PC-3 (cell line): ENCODE data around the gene G6PD. TPM values are rescaled to one million over a fixed set of nuclear protein-coding genes. Genes with fewer than 3 reads are reported as not detected.

Experiments
- ATAC-seq: fragments of 200-7000 bp; cut with Tn5 transposase; 2 replicates; pipeline ENCODE4 v1.9.1; 2020; ENCODE audit warnings: mild to moderate bottlenecking, moderate library complexity
- BruUV-seq: library from RNA; stranded (reverse); fragments of 400-500 nt; replicated peaks from 2 replicates; lab custom pipeline; 2021; lab: Mats Ljungman, UMichigan
- CTCF ChIA-PET: fragments of 300-600 bp; sonication (Branson Sonifier 250); formaldehyde crosslinking; loops from one replicate; lab custom pipeline; 2022; ENCODE audit warnings: antibody characterized with exemption; lab: Charles Lee
- POLR2A ChIA-PET: fragments of 300-600 bp; sonication (Branson Sonifier 250); formaldehyde crosslinking; loops from one replicate; lab custom pipeline; 2022; ENCODE audit warnings: antibody characterized with exemption; ENCODE audit not compliant: unreplicated experiment; lab: Charles Lee
- DNase-seq: peaks from one replicate; pipeline ENCODE4 v3.0.0-alpha.2; 2015
- H2AFZ ChIP-seq: fragments of 300-600 bp; sonication (generic); 2 replicates; pipeline ENCODE4 v1.6.0; 2016; ENCODE audit warnings: antibody characterized with exemption, low read length
- H3F3A ChIP-seq: fragments of 300-600 bp; sonication (generic); one replicate; pipeline ENCODE4 v1.6.0; 2017; ENCODE audit warnings: antibody characterized with exemption, low read length, control low read depth, mild to moderate bottlenecking; ENCODE audit not compliant: unreplicated experiment
- H3K27ac ChIP-seq: fragments of 300-600 bp; sonication (generic); 2 replicates; pipeline ENCODE4 v1.5.1; 2016; ENCODE audit warnings: mild to moderate bottlenecking, low read length
- H3K27me3 ChIP-seq: fragments of 300-600 bp; sonication (generic); 2 replicates; pipeline ENCODE4 v1.6.1; 2016; ENCODE audit warnings: low read length, mixed read lengths
- H3K36me3 ChIP-seq: fragments of 300-600 bp; sonication (generic); 2 replicates; pipeline ENCODE4 v1.6.1; 2016; ENCODE audit warnings: low read depth, mixed run types, low read length, mixed read lengths
- H3K4me1 ChIP-seq: fragments of 300-600 bp; sonication (generic); 2 replicates; pipeline ENCODE4 v1.5.1; 2016; ENCODE audit warnings: low read length; ENCODE audit not compliant: insufficient read depth
- H3K4me2 ChIP-seq: fragments of 300-600 bp; sonication (generic); 2 replicates; pipeline ENCODE4 v1.6.0; 2016; ENCODE audit warnings: low read length
- H3K4me3 ChIP-seq: fragments of 300-600 bp; sonication (generic); 2 replicates; pipeline ENCODE4 v1.5.1; 2016; ENCODE audit warnings: mild to moderate bottlenecking, low read length, mixed read lengths
- H3K79me2 ChIP-seq: fragments of 300-600 bp; sonication (generic); 2 replicates; pipeline ENCODE4 v1.6.1; 2017; ENCODE audit warnings: low read length, mixed read lengths
- H3K9ac ChIP-seq: fragments of 300-600 bp; sonication (generic); 2 replicates; pipeline ENCODE4 v1.6.0; 2016; ENCODE audit warnings: mild to moderate bottlenecking, low read length
- H3K9me2 ChIP-seq: fragments of 300-600 bp; sonication (generic); replicated peaks from 2 replicates; pipeline ENCODE4 v1.6.1; 2016; ENCODE audit warnings: mixed run types, low read length, mixed read lengths
- H3K9me3 ChIP-seq: fragments of 300-600 bp; sonication (generic); 2 replicates; pipeline ENCODE4 v1.6.1; 2016; ENCODE audit warnings: low read length, mixed read lengths
- H4K20me1 ChIP-seq: fragments of 300-600 bp; sonication (generic); 2 replicates; pipeline ENCODE4 v1.6.1; 2016; ENCODE audit warnings: low read length, mixed read lengths
- EZH2 ChIP-seq: fragments of 300-600 bp; sonication (generic); IDR thresholded peaks from one replicate; pipeline ENCODE4 v1.6.1; 2017; ENCODE audit warnings: antibody characterized with exemption, mild to moderate bottlenecking, low read length; ENCODE audit not compliant: unreplicated experiment
- EZH2phosphoT487 ChIP-seq: fragments of 300-600 bp; sonication (generic); IDR thresholded peaks from 2 replicates; pipeline ENCODE4 v1.6.1; 2018; ENCODE audit warnings: mild to moderate bottlenecking, antibody characterized with exemption, low read length, borderline replicate concordance
- intact Hi-C: fragments of 100-400 bp; cut with micrococcal nuclease; formaldehyde crosslinking; loops from 2 replicates; pipeline ENCODE4 v1.9.0; 2023
- total RNA-seq: library from RNA; depleted of rRNA; stranded (reverse); fragments of >200 nt; gene quantifications from 2 replicates; pipeline ENCODE4 v1.2.3, GENCODE V29; 2014
- TF ChIP-seq, protein P1 (sequence below): fragments of 300-600 bp; sonication (generic); conservative IDR thresholded peaks from 2 replicates; pipeline ENCODE4 v1.5.1; 2017; ENCODE audit warnings: antibody characterized with exemption, low read depth, mild to moderate bottlenecking, low read length

G6PD gene
- total RNA-seq, 1 experiment from 2014 or later, result 121 TPM

DNA sequence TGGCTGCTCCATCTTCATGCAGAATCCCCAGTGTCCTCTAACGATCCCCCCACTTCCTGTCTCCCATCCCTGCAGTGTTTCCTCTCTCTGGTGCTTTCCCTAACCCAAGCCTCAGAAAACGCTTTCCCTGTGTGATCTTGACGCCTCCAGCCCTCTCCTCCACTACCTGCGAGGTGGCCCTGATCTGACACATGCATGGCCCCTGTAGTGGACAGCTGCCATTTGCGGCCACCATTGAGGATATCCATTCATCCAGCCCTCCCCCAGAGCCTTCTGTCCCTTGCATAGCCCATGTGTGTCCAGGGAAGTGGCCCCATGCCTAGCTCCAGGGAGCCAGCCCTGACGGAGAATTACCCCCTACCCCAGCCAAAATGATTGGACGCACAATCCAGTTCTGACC is 63.3 kb downstream of the G6PD start:
- no peaks in the 10 kb centered on the region for H3K9me2 ChIP-seq
- H3K79me2 ChIP-seq, result peaks cover 33% of the 10 kb centered on the region
- POLR2A ChIA-PET, result no interaction called here
- intact Hi-C loops, result no loop called here
- no peaks in the 10 kb centered on the region for H4K20me1 ChIP-seq
- no peak overlapping the region for H3K4me3 ChIP-seq
- no peak overlapping the region for H3K27ac ChIP-seq
- H3K4me2 ChIP-seq, result no peak overlapping the region
- no peak for ATAC-seq
- no TSS peak for BruUV-seq
- H3K9ac ChIP-seq, result no peak overlapping the region
- H3K27me3 ChIP-seq, result no peaks in the 10 kb centered on the region
- H3K4me1 ChIP-seq, result peaks cover 31% of the 10 kb centered on the region
- H2AFZ ChIP-seq, result no peak overlapping the region
- no peaks in the 10 kb centered on the region for H3F3A ChIP-seq
- H3K36me3 ChIP-seq, result peaks cover 15% of the 10 kb centered on the region
- TF ChIP-seq, protein P1, sequence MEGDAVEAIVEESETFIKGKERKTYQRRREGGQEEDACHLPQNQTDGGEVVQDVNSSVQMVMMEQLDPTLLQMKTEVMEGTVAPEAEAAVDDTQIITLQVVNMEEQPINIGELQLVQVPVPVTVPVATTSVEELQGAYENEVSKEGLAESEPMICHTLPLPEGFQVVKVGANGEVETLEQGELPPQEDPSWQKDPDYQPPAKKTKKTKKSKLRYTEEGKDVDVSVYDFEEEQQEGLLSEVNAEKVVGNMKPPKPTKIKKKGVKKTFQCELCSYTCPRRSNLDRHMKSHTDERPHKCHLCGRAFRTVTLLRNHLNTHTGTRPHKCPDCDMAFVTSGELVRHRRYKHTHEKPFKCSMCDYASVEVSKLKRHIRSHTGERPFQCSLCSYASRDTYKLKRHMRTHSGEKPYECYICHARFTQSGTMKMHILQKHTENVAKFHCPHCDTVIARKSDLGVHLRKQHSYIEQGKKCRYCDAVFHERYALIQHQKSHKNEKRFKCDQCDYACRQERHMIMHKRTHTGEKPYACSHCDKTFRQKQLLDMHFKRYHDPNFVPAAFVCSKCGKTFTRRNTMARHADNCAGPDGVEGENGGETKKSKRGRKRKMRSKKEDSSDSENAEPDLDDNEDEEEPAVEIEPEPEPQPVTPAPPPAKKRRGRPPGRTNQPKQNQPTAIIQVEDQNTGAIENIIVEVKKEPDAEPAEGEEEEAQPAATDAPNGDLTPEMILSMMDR, result no peak
- TF ChIP-seq EZH2phosphoT487 (no peak), EZH2 (no peak)
- no peak for DNase-seq
- CTCF ChIA-PET, result no interaction called here
- no peaks in the 10 kb centered on the region for H3K9me3 ChIP-seq

DNA sequence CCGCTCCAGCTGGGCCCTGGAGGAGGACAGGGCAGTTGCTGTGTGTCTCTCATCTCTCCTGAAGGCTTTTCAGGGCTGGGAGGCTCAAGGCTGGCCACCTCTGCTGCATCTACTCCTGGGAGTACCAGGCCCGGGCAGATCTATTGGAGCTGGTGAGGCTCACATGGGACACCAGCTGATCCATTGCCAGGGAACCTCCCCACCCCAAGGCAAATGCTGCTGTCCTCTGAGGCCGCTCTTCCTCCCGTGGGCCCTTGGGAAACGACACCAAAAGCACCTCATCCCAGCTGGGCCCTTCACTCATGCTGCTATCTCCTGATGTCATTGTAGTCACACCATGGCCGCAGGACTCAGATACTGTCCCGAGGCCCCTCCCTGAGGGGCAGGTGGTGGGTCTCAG is 63.9 kb downstream of the G6PD start:
- H3K79me2 ChIP-seq, result peaks cover 32% of the 10 kb centered on the region
- H3K9ac ChIP-seq, result no peak overlapping the region
- H3F3A ChIP-seq, result no peaks in the 10 kb centered on the region
- no peak for DNase-seq
- H3K9me3 ChIP-seq, result no peaks in the 10 kb centered on the region
- H3K9me2 ChIP-seq, result no peaks in the 10 kb centered on the region
- H3K27ac ChIP-seq, result no peak overlapping the region
- peaks cover 36% of the 10 kb centered on the region for H3K4me1 ChIP-seq
- no TSS peak for BruUV-seq
- H3K4me2 ChIP-seq, result no peak overlapping the region
- peaks cover 15% of the 10 kb centered on the region for H3K36me3 ChIP-seq
- CTCF ChIA-PET, result no interaction called here
- no peaks in the 10 kb centered on the region for H3K27me3 ChIP-seq
- no peaks in the 10 kb centered on the region for H4K20me1 ChIP-seq
- H2AFZ ChIP-seq, result no peak overlapping the region
- intact Hi-C loops, result no loop called here
- no peak for ATAC-seq
- no peak overlapping the region for H3K4me3 ChIP-seq
- TF ChIP-seq EZH2phosphoT487 (no peak), EZH2 (no peak)
- TF ChIP-seq, protein P1, result no peak
- POLR2A ChIA-PET, result no interaction called here

- Histone ChIP-seq H3K9ac (no peak overlapping the region), H4K20me1 (no peaks in the 10 kb centered on the region), H3K36me3 (peaks cover 12% of the 10 kb centered on the region), H3K9me3 (no peaks in the 10 kb centered on the region), H2AFZ (no peak overlapping the region), H3K9me2 (no peaks in the 10 kb centered on the region), H3F3A (no peaks in the 10 kb centered on the region), H3K4me1 (peaks cover 35% of the 10 kb centered on the region), H3K4me3 (no peak overlapping the region), H3K27me3 (no peaks in the 10 kb centered on the region), H3K4me2 (no peak overlapping the region), H3K79me2 (peaks cover 29% of the 10 kb centered on the region), H3K27ac (no peak overlapping the region)
- ChIA-PET POLR2A (interaction anchor here (0.5 to 0.7 kb wide), 2 partner anchors 9 to 23 kb away, joined by 4 to 11 read pairs; no protein-coding TSS in a partner anchor), CTCF (interaction anchor here (0.6 kb wide), 1 partner anchor 45 kb away, joined by 3 read pairs; no protein-coding TSS in a partner anchor)
- BruUV-seq, result no TSS peak
- no peak for TF ChIP-seq EZH2
- TF ChIP-seq EZH2phosphoT487, result no peak
- TF ChIP-seq, protein P1, result no peak
- no peak for ATAC-seq
- DNase-seq, result no peak
- intact Hi-C loops, result no loop called here
Measured at GRCh38 chrX:154481911-154482601, 64.6 kb downstream of the G6PD start.
